CD4-positive, alpha-beta T cell treated with Interleukin-15 for 4 hours (primary cell): ENCODE data around the gene EIF5AL1.

Source experiments
- DNase-seq: peaks from one replicate; pipeline ENCODE4 v3.0.0-alpha.2; 2020; ENCODE audit warnings: low spot score

Gene EIF5AL1

GRCh38 chr10:79559726-79560125 is 47.4 kb downstream of the EIF5AL1 start:
- no peak for DNase-seq

GRCh38 chr10:79560160-79560709 is 47.9 kb downstream of the EIF5AL1 start, which contains the start of gene SFTPA2:
Gene SFTPA2 (minus strand): TSS chr10:79560407. CDS start chr10:79559483, 924 bp downstream.
- DNase-seq: no peak

- no peak for DNase-seq
Measured at GRCh38 chr10:79561257-79561656, 48.9 kb downstream of the EIF5AL1 start.

- DNase-seq: peak; percentile 54
Measured at GRCh38 chr10:79562135-79562756, 49.9 kb downstream of the EIF5AL1 start.

GRCh38 chr10:79563426-79563825 is 51.1 kb downstream of the EIF5AL1 start:
- no peak for DNase-seq
